Bronchial epithelial cell (primary cell): Measurements from ENCODE around the gene GIMD1. TPM values are rescaled to one million over a fixed set of nuclear protein-coding genes. Genes with fewer than 3 reads are reported as not detected.

Source experiments
- DNase-seq: peaks from one replicate; pipeline ENCODE4 v3.0.0-alpha.2; 2010; ENCODE audit warnings: low read depth
- FAIRE-seq: peaks from 2 replicates; lab custom pipeline; 2011; peaks lifted over from hg19 to GRCh38; lab: Jason Lieb, UNC
- H3K27me3 ChIP-seq: 2 replicates; pipeline ENCODE4 v1.5.1; 2011; ENCODE audit warnings: low read length; ENCODE audit not compliant: control insufficient read depth, insufficient read depth
- H3K36me3 ChIP-seq: 2 replicates; pipeline ENCODE4 v1.5.1; 2011; ENCODE audit warnings: low read length; ENCODE audit not compliant: control insufficient read depth, insufficient read depth
- H3K4me3 ChIP-seq: 2 replicates; pipeline ENCODE4 v1.5.1; 2011; ENCODE audit warnings: mild to moderate bottlenecking, low read depth, low read length, control low read depth
- CTCF ChIP-seq: IDR thresholded peaks from 2 replicates; pipeline ENCODE4 v1.5.1; 2011; ENCODE audit warnings: mild to moderate bottlenecking, moderate library complexity, low read length, control low read depth, inconsistent platforms; ENCODE audit not compliant: insufficient read depth, severe bottlenecking
- total RNA-seq: library from RNA; depleted of rRNA; stranded (reverse); fragments of >200 nt; gene quantifications from 2 replicates; pipeline ENCODE4 v1.2.1, GENCODE V29; 2014

Gene GIMD1
- total RNA-seq, 1 donor from 2014 or later: not detected

DNA sequence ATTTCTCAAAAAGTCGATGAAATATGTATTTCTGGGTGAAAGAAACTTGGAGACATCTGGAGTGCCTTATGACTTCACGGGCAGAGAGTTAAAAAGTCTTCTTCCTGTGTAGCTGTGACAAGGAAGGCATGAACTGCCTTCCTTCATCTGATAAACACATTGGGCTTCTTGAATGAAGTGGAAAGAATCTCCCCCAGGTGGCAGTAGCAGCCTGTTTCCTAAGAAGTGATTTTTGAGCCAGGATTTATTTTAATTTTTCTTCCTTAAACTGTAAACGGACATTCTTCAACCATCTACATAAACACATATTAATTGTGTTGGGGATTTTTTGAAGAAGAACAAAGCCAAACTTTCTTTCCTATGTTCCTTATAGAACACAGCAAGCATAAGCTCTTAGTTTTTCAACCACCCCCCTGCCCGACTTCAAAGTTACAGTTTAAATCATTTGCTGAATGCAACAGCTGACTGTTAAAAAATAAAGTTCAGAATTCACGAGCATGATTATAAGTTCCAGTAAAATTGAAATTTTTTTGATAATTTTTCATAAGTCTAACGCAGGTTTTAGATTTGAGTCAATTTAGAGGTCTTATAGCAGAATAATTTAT lies 980 bp upstream of the GIMD1 start:
- TF ChIP-seq CTCF: peak; percentile 67
- no peak overlapping the region for H3K4me3 ChIP-seq
- no peaks in the 10 kb centered on the region for H3K27me3 ChIP-seq
- no peak for FAIRE-seq
- no peaks in the 10 kb centered on the region for H3K36me3 ChIP-seq
- peak; percentile 74 for DNase-seq

GRCh38 chr4:106367072-106367471 lies 1.5 kb downstream of the GIMD1 start:
- TF ChIP-seq CTCF: no peak
- Histone ChIP-seq H3K4me3 (no peak overlapping the region), H3K36me3 (no peaks in the 10 kb centered on the region), H3K27me3 (no peaks in the 10 kb centered on the region)
- no peak for FAIRE-seq
- no peak for DNase-seq

DNA sequence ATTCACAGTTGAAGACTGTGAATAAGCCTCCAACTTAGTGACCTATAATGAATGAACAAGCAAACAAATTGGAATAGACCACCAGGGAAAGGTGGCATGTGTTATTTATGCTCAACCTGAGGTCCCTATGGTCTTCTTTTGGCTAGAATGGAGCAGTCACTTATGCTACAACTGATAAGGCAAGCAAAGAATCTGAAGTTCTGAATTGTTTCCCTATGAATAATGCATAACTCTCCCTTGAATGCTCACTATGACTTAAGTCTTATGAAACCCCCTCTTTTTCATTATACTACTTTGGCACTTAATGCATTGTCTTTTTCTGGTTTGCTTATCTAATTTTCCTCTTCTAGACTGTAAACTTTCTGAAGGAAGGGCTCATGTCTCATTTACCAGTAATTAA lies 2.6 kb downstream of the GIMD1 start:
- DNase-seq (peak; percentile 80), FAIRE-seq (no peak)
- no peak for TF ChIP-seq CTCF
- H3K4me3 ChIP-seq: no peak overlapping the region
- no peaks in the 10 kb centered on the region for H3K27me3 ChIP-seq
- H3K36me3 ChIP-seq: no peaks in the 10 kb centered on the region

GRCh38 chr4:106365613-106366012 lies 3.0 kb downstream of the GIMD1 start:
- FAIRE-seq (no peak), DNase-seq (peak; percentile 94)
- no peaks in the 10 kb centered on the region for H3K36me3 ChIP-seq
- no peak for TF ChIP-seq CTCF
- H3K27me3 ChIP-seq: no peaks in the 10 kb centered on the region
- H3K4me3 ChIP-seq: no peak overlapping the region

- no peak overlapping the region for H3K4me3 ChIP-seq
- DNase-seq (no peak), FAIRE-seq (peak; percentile 7)
- no peaks in the 10 kb centered on the region for H3K36me3 ChIP-seq
- no peak for TF ChIP-seq CTCF
- H3K27me3 ChIP-seq: no peaks in the 10 kb centered on the region
Measured at GRCh38 chr4:106364282-106364681, 4.3 kb downstream of the GIMD1 start.
